ENCODE measurements around the gene MYRF.

The MYRF gene
- long read RNA-seq, partial matches to known transcripts: 0 of 2 reads
- long read RNA-seq, other reads (novel, unspliced or antisense): 2 of 2 reads

DNA sequence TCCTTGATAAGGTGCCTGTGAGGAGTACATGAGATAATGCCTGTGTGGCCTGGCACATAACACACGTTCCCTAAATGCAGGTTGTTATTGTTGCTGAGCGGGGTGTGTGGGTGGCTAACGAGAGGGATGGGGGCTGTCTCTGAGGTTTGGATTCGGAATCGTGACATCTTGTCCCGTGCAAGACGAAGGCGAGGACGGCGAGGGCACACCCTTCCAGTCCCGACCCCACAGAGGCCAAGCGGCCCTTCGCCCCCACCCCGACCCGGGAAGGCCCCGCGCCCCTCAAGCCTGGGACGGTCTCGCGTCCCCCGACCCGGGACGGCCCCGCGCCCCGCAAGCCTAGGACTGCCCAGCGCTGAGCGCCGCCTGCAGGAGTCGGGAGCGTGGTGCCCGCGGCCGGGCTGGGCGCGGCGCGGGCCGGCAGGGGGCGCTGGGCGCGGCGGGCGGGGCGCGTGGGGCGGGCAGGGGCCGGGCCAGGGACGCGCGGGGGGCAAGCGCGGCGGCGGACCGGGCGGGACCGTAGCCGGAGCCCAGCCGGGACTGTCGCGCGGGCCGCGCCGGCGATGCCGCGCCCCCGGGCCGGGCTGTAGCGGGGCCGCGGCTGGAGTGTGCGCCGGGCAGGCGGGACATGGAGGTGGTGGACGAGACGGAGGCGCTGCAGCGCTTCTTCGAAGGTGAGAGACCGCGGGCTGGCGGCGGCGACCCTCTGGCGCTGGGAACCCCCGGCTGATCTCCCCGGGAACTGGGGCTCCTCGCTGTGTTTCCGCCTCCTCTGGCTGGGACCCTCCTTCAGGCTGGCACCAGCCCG lies at the start of gene MYRF:
Gene MYRF (plus strand): TSS at position 520 of the 808 bp plus-strand sequence. CDS start 109 bp downstream, at position 629.
- peak; percentile 17 to 18 for DNase-seq (ENCODE audit: low read depth in 1 of 2, low spot score in 1 of 2)
- Histone ChIP-seq H3K27me3 (ENCODE audit: insufficient read depth, poor library complexity, severe bottlenecking) (peaks cover 25% of the 10 kb centered on the region), H3K27ac (replicated peaks) (no peak within 1 kb of the TSS), H3K4me3 (replicated peaks; ENCODE audit: insufficient read depth, low read length) (peak within 1 kb of the TSS; percentile 9; the same call in 1 of the 2 replicates)
- no peak for TF ChIP-seq GABPA (IDR thresholded peaks at IDR 0.05; ENCODE audit: low read depth)

DNA sequence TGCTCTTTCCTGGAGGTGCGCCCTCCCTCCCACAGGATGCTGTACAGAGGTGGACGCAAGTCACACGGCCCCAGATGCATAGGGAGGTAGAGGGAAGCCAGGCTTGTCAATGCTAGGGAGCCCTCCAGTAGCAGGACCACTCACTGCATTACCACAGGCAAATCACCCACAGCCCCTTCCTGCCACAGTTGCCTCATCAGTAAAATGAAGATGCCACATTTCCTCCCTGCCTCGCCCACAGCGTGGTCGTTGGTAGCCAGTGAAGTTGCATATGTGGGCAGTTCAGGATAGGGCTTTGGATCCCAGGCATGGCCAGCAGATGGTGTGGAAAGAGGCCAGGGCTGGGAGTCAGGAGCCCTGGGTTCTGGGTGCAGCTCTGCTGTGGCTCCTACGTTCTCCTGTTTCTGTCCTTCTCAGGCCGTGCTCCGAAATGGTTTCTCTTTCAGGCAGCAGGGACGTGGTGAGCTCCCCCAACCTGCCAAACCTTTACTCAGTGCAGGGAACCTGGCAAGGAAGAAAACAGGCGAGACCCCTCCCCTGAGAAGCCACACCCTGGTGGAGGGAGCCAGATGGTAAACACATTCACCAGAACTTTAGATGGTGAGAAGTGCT lies 49.6 kb upstream of the MYRF start:
- Histone ChIP-seq H3K27ac (replicated peaks) (no peak overlapping the region), H3K27me3 (ENCODE audit: insufficient read depth, poor library complexity, severe bottlenecking) (no peaks in the 10 kb centered on the region), H3K4me3 (replicated peaks; ENCODE audit: insufficient read depth, low read length) (no peak overlapping the region)
- TF ChIP-seq, protein P1, sequence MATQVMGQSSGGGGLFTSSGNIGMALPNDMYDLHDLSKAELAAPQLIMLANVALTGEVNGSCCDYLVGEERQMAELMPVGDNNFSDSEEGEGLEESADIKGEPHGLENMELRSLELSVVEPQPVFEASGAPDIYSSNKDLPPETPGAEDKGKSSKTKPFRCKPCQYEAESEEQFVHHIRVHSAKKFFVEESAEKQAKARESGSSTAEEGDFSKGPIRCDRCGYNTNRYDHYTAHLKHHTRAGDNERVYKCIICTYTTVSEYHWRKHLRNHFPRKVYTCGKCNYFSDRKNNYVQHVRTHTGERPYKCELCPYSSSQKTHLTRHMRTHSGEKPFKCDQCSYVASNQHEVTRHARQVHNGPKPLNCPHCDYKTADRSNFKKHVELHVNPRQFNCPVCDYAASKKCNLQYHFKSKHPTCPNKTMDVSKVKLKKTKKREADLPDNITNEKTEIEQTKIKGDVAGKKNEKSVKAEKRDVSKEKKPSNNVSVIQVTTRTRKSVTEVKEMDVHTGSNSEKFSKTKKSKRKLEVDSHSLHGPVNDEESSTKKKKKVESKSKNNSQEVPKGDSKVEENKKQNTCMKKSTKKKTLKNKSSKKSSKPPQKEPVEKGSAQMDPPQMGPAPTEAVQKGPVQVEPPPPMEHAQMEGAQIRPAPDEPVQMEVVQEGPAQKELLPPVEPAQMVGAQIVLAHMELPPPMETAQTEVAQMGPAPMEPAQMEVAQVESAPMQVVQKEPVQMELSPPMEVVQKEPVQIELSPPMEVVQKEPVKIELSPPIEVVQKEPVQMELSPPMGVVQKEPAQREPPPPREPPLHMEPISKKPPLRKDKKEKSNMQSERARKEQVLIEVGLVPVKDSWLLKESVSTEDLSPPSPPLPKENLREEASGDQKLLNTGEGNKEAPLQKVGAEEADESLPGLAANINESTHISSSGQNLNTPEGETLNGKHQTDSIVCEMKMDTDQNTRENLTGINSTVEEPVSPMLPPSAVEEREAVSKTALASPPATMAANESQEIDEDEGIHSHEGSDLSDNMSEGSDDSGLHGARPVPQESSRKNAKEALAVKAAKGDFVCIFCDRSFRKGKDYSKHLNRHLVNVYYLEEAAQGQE (IDR thresholded peaks at IDR 0.05; ENCODE audit: insufficient replicate concordance, low read depth): no peak
- TF ChIP-seq POLR2AphosphoS5 (IDR thresholded peaks at IDR 0.05; ENCODE audit: low read depth): no peak
- TF ChIP-seq SPI1 (IDR thresholded peaks at IDR 0.05; ENCODE audit: borderline replicate concordance, low read depth): no peak
- TF ChIP-seq GABPA (IDR thresholded peaks at IDR 0.05; ENCODE audit: low read depth): no peak
- TF ChIP-seq, protein P2, sequence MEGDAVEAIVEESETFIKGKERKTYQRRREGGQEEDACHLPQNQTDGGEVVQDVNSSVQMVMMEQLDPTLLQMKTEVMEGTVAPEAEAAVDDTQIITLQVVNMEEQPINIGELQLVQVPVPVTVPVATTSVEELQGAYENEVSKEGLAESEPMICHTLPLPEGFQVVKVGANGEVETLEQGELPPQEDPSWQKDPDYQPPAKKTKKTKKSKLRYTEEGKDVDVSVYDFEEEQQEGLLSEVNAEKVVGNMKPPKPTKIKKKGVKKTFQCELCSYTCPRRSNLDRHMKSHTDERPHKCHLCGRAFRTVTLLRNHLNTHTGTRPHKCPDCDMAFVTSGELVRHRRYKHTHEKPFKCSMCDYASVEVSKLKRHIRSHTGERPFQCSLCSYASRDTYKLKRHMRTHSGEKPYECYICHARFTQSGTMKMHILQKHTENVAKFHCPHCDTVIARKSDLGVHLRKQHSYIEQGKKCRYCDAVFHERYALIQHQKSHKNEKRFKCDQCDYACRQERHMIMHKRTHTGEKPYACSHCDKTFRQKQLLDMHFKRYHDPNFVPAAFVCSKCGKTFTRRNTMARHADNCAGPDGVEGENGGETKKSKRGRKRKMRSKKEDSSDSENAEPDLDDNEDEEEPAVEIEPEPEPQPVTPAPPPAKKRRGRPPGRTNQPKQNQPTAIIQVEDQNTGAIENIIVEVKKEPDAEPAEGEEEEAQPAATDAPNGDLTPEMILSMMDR (IDR thresholded peaks at IDR 0.05; ENCODE audit: insufficient read depth, low read length): no peak
- no peak for DNase-seq (ENCODE audit: low read depth in 1 of 2, low spot score in 1 of 2)

DNA sequence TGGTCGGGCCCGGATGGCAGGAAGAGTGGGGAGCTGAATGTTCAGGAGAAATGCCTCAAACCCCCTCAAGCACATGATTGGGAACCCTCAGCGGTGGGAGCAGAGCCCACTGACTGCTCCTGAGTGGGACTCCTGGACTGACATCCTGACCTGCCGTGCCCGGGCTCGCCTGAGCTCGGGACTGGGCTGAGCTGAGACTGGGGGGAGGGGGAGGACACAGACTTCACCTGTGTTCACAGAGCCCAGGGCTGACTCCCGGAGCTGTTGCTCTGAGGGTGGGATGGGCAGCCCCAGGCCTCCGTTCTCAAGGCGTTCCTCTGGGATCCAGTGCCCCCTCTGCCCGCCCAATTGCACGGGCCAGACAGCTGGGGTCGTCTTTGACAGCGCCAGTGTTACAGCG lies 47.6 kb upstream of the MYRF start:
- DNase-seq (ENCODE audit: low read depth in 1 of 2, low spot score in 1 of 2): no peak
- Histone ChIP-seq H3K27me3 (ENCODE audit: insufficient read depth, poor library complexity, severe bottlenecking) (no peaks in the 10 kb centered on the region), H3K4me3 (replicated peaks; ENCODE audit: insufficient read depth, low read length) (no peak overlapping the region), H3K27ac (replicated peaks) (no peak overlapping the region)
- TF ChIP-seq, protein P1 (IDR thresholded peaks at IDR 0.05; ENCODE audit: insufficient replicate concordance, low read depth): no peak
- TF ChIP-seq SPI1 (IDR thresholded peaks at IDR 0.05; ENCODE audit: borderline replicate concordance, low read depth): no peak
- TF ChIP-seq, protein P2 (IDR thresholded peaks at IDR 0.05; ENCODE audit: insufficient read depth, low read length): no peak
- TF ChIP-seq GABPA (IDR thresholded peaks at IDR 0.05; ENCODE audit: low read depth): no peak

Measured in HL-60 (cell line).